Measurements from ENCODE around the gene PNMA8A.

- TF ChIP-seq RBBP5 (conservative IDR thresholded peaks at IDR 0.05) (no peak), TARDBP (IDR thresholded peaks at IDR 0.05; ENCODE audit: borderline replicate concordance) (no peak), JUND (IDR thresholded peaks at IDR 0.05; ENCODE audit: low read depth, low read length) (no peak), USF2 (IDR thresholded peaks at IDR 0.05; ENCODE audit: borderline replicate concordance, low read depth, low read length) (no peak), RAD21 (IDR thresholded peaks at IDR 0.05; ENCODE audit: insufficient read depth, low read depth, low read length) (no peak), EZH2 (IDR thresholded peaks at IDR 0.05; ENCODE audit: borderline replicate concordance, control insufficient read depth, low read depth, low read length) (no peak), POLR2AphosphoS5 (IDR thresholded peaks at IDR 0.05; ENCODE audit: low read length) (no peak), POLR2A (IDR thresholded peaks at IDR 0.05; ENCODE audit: low read depth, low read length) (no peak)
Measured at GRCh38 chr19:46420056-46420455, 51.3 kb downstream of the PNMA8A start.

Data from GM12878 (cell line).